Mesothelial cell of epicardium (in vitro differentiated cells): Measurements from ENCODE around the gene IFI44L. TPM values are rescaled to one million over a fixed set of nuclear protein-coding genes. Genes with fewer than 3 reads are reported as not detected.

Source experiments
- DNase-seq, 2 experiments: peaks; one replicate each; pipeline ENCODE4 v3.0.0; 2021; ENCODE audit warnings: low spot score in 2 of 2; ENCODE audit not compliant: unreplicated experiment in 2 of 2
- H3K27ac Mint-ChIP-seq: 2 replicates; pipeline ENCODE4 v1.8.0; 2021; ENCODE audit warnings: mixed read lengths
- H3K27me3 Mint-ChIP-seq: 2 replicates; pipeline ENCODE4 v1.8.0; 2021; ENCODE audit warnings: low read depth, mixed read lengths
- H3K36me3 Mint-ChIP-seq: 2 replicates; pipeline ENCODE4 v1.8.0; 2021; ENCODE audit warnings: mixed read lengths
- H3K4me1 Mint-ChIP-seq: 2 replicates; pipeline ENCODE4 v1.8.0; 2021; ENCODE audit warnings: mixed read lengths
- H3K4me3 Mint-ChIP-seq: 2 replicates; pipeline ENCODE4 v1.8.0; 2021; ENCODE audit warnings: mild to moderate bottlenecking, moderate library complexity, mixed read lengths
- H3K9me3 Mint-ChIP-seq: 2 replicates; pipeline ENCODE4 v1.8.0; 2021; ENCODE audit warnings: mixed read lengths
- CTCF ChIP-seq: fragments of 200-600 bp; sonication (generic); IDR thresholded peaks from one replicate; pipeline ENCODE4 v1.5.0; 2021; ENCODE audit warnings: antibody characterized with exemption; ENCODE audit not compliant: unreplicated experiment
- total RNA-seq: library from RNA; stranded (reverse); gene quantifications from 3 replicates; pipeline ENCODE4 v1.2.1, GENCODE V29; 2021

IFI44L gene
- total RNA-seq, 1 donor from 2014 or later = 105 TPM

DNA sequence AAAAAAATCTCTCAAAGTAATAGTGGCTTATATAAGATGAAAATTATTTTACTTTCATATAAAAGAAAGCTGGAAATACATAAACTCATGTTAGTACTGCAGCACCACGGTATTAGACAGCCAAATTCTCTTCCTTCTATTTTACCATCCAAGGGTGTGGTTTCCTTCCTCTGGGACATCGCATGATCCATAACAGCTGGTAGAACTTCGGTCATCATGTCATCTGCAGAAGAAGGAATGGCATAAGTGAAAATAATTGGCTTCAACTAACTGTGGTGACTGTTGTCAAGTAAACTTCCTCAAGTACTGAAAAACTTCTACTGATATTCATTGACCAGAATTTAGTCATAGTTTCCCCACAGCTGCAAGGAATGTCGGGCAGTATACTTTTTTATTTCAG, 28.3 kb upstream of the IFI44L start:
- Mint-ChIP-seq H3K27ac (no peak overlapping the region), H3K36me3 (no peaks in the 10 kb centered on the region), H3K9me3 (peaks cover 11% of the 10 kb centered on the region), H3K27me3 (peaks cover 31% of the 10 kb centered on the region), H3K4me1 (no peaks in the 10 kb centered on the region), H3K4me3 (no peak overlapping the region)
- no peak for TF ChIP-seq CTCF
- DNase-seq = no peak

- Mint-ChIP-seq H3K27me3 (peaks cover 16% of the 10 kb centered on the region), H3K4me3 (no peak overlapping the region), H3K27ac (no peak overlapping the region), H3K9me3 (peaks cover 5% of the 10 kb centered on the region), H3K36me3 (no peaks in the 10 kb centered on the region), H3K4me1 (no peaks in the 10 kb centered on the region)
- no peak for DNase-seq
- TF ChIP-seq CTCF = no peak
Measured at GRCh38 chr1:78599294-78599693, 21.0 kb upstream of the IFI44L start.

GRCh38 chr1:78601068-78601467, 19.2 kb upstream of the IFI44L start:
- DNase-seq = no peak
- Mint-ChIP-seq H3K4me3 (no peak overlapping the region), H3K36me3 (no peaks in the 10 kb centered on the region), H3K27me3 (peaks cover 16% of the 10 kb centered on the region), H3K4me1 (peaks cover 2% of the 10 kb centered on the region), H3K9me3 (no peaks in the 10 kb centered on the region), H3K27ac (no peak overlapping the region)
- TF ChIP-seq CTCF = no peak

- DNase-seq = no peak
- H3K9me3 Mint-ChIP-seq = no peaks in the 10 kb centered on the region
- H3K36me3 Mint-ChIP-seq = no peaks in the 10 kb centered on the region
- peaks cover 19% of the 10 kb centered on the region for H3K27me3 Mint-ChIP-seq
- H3K4me1 Mint-ChIP-seq = peaks cover 9% of the 10 kb centered on the region
- H3K27ac Mint-ChIP-seq = no peak overlapping the region
- no peak overlapping the region for H3K4me3 Mint-ChIP-seq
- no peak for TF ChIP-seq CTCF
Measured at GRCh38 chr1:78603206-78603605, 17.0 kb upstream of the IFI44L start.

GRCh38 chr1:78604643-78605042, 15.6 kb upstream of the IFI44L start:
- DNase-seq = no peak
- Mint-ChIP-seq H3K4me3 (no peak overlapping the region), H3K36me3 (no peaks in the 10 kb centered on the region), H3K9me3 (no peaks in the 10 kb centered on the region), H3K27me3 (peaks cover 34% of the 10 kb centered on the region), H3K27ac (no peak overlapping the region), H3K4me1 (peaks cover 9% of the 10 kb centered on the region)
- no peak for TF ChIP-seq CTCF

- Mint-ChIP-seq H3K27me3 (peaks cover 46% of the 10 kb centered on the region), H3K36me3 (no peaks in the 10 kb centered on the region), H3K4me1 (peaks cover 9% of the 10 kb centered on the region), H3K4me3 (no peak overlapping the region), H3K27ac (no peak overlapping the region), H3K9me3 (no peaks in the 10 kb centered on the region)
- DNase-seq = no peak
- TF ChIP-seq CTCF = no peak
Measured at GRCh38 chr1:78606274-78606673, 14.0 kb upstream of the IFI44L start.
